ENCODE results near the gene CADM1. TPM values are rescaled to one million over a fixed set of nuclear protein-coding genes. Genes with fewer than 3 reads are reported as not detected.

CADM1 gene
- total RNA-seq, 4 donors from 2014 or later, result 1.2 to 2.5 (median 2.2) TPM

- H3K27ac ChIP-seq, result no peak overlapping the region
- in situ Hi-C loops (cut with MboI; ENCODE audit: low sequenced_read_pairs in 4 of 4), result no loop called here
- TF ChIP-seq, protein P1, sequence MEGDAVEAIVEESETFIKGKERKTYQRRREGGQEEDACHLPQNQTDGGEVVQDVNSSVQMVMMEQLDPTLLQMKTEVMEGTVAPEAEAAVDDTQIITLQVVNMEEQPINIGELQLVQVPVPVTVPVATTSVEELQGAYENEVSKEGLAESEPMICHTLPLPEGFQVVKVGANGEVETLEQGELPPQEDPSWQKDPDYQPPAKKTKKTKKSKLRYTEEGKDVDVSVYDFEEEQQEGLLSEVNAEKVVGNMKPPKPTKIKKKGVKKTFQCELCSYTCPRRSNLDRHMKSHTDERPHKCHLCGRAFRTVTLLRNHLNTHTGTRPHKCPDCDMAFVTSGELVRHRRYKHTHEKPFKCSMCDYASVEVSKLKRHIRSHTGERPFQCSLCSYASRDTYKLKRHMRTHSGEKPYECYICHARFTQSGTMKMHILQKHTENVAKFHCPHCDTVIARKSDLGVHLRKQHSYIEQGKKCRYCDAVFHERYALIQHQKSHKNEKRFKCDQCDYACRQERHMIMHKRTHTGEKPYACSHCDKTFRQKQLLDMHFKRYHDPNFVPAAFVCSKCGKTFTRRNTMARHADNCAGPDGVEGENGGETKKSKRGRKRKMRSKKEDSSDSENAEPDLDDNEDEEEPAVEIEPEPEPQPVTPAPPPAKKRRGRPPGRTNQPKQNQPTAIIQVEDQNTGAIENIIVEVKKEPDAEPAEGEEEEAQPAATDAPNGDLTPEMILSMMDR (IDR thresholded peaks at IDR 0.05 in 4 of 5, conservative IDR thresholded peaks at IDR 0.05 in 1 of 5), result no peak
- TF ChIP-seq POLR2A (IDR thresholded peaks at IDR 0.05), result no peak
- no peaks in the 10 kb centered on the region for H3K27me3 ChIP-seq
- H3K36me3 ChIP-seq, result no peaks in the 10 kb centered on the region
- H3K4me1 ChIP-seq, result peaks cover 15 to 24% of the 10 kb centered on the region in 2 donors
- DNase-seq (no peak), ATAC-seq (peak; percentile 23 to 36)
- H3K9me3 ChIP-seq, result no peaks in the 10 kb centered on the region
- intact Hi-C loops (cut with DNase I; ENCODE audit: low total_unique reads), result no loop called here
- H3K4me3 ChIP-seq, result no peak overlapping the region
These were observed 95.9 kb downstream of the CADM1 start for GRCh38 chr11:115408036-115408921.

DNA sequence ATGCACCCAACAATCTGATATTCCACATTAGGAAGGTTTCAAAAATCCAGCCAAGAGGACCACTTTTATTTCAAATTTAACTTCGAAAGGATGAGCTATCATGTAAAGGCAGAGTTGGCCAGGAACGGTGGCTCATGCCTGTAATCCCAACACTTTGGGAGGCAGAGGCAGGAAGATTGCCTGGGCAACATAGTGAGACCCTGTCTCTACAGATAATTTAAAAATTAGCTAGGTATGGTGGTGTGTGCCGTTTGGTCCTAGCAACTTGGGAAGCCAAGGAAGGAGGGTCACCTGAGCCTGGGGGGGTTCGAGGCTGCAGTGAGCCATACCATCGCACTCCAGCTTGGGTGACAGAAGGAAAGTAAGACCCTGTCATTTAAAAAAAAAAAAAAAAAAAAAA is 96.7 kb downstream of the CADM1 start:
- Histone ChIP-seq H3K4me1 (peaks cover 15 to 24% of the 10 kb centered on the region in 2 donors), H3K36me3 (no peaks in the 10 kb centered on the region), H3K27me3 (no peaks in the 10 kb centered on the region), H3K4me3 (no peak overlapping the region), H3K27ac (no peak overlapping the region), H3K9me3 (no peaks in the 10 kb centered on the region)
- intact Hi-C loops (cut with DNase I; ENCODE audit: low total_unique reads), result no loop called here
- no peak for TF ChIP-seq POLR2A (IDR thresholded peaks at IDR 0.05)
- TF ChIP-seq, protein P1 (IDR thresholded peaks at IDR 0.05 in 4 of 5, conservative IDR thresholded peaks at IDR 0.05 in 1 of 5), result no peak
- ATAC-seq (no peak), DNase-seq (no peak)
- in situ Hi-C loops (cut with MboI; ENCODE audit: low sequenced_read_pairs in 4 of 4), result no loop called here

- Histone ChIP-seq H3K4me1 (peaks cover 15 to 24% of the 10 kb centered on the region in 2 donors), H3K36me3 (no peaks in the 10 kb centered on the region), H3K27me3 (no peaks in the 10 kb centered on the region), H3K4me3 (no peak overlapping the region), H3K9me3 (no peaks in the 10 kb centered on the region), H3K27ac (no peak overlapping the region)
- DNase-seq, result no peak
- in situ Hi-C loops (cut with MboI; ENCODE audit: low sequenced_read_pairs in 4 of 4), result no loop called here
- TF ChIP-seq, protein P1 (IDR thresholded peaks at IDR 0.05 in 4 of 5, conservative IDR thresholded peaks at IDR 0.05 in 1 of 5), result no peak
- TF ChIP-seq POLR2A (IDR thresholded peaks at IDR 0.05), result no peak
- ATAC-seq, result no peak
- intact Hi-C loops (cut with DNase I; ENCODE audit: low total_unique reads), result no loop called here
These were observed 97.8 kb downstream of the CADM1 start for GRCh38 chr11:115406404-115406803.

DNA sequence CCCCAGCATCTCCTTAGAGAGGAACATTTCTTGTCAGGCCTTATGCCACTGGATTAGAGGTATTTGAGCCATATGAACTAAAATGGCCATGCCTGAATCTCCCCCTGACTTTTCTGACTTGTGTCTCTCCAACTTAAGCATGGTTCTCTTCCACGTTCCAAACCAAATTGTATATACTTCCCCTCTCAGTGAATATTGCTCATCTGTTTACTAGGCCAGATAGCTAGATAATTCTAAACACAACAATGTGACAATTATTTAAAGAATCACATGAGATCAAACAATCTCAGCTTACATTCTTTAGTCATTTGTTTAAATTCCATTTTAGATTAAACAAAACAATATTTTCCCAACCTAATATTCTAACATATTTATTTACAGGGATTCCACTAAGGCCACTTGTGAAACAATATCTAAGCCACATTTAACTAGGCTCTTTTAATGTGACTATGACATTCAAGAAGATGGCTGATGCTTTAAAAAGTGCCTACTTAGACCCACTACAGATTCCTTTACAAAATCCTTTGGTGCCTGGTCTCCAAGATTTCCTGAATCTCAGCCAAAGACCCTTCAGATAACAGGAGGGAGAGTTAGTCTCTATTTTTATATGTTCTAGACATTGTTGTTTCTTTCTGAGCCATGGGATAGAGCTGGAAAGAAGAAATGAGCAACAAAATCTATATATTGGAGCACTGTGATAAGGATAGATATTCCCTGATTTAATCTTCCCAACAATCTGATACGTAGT is 105.7 kb downstream of the CADM1 start:
- no peak for ATAC-seq
- no peaks in the 10 kb centered on the region for H3K4me1 ChIP-seq
- in situ Hi-C loops (cut with MboI; ENCODE audit: low sequenced_read_pairs in 4 of 4) (no loop called here), intact Hi-C loops (cut with DNase I; ENCODE audit: low total_unique reads) (no loop called here)
- no peaks in the 10 kb centered on the region for H3K9me3 ChIP-seq
- no peaks in the 10 kb centered on the region for H3K36me3 ChIP-seq
- H3K4me3 ChIP-seq, result no peak overlapping the region
- no peak for TF ChIP-seq POLR2A (IDR thresholded peaks at IDR 0.05)
- TF ChIP-seq, protein P1 (IDR thresholded peaks at IDR 0.05 in 4 of 5, conservative IDR thresholded peaks at IDR 0.05 in 1 of 5), result no peak
- H3K27ac ChIP-seq, result no peak overlapping the region
- H3K27me3 ChIP-seq, result no peaks in the 10 kb centered on the region
- DNase-seq, result no peak

Measured in gastrocnemius medialis (tissue), 4 donors.